Breast epithelium (tissue), 4 donors: ENCODE measurements around the gene RABEPK. TPM values are rescaled to one million over a fixed set of nuclear protein-coding genes. Genes with fewer than 3 reads are reported as not detected.

Experiments
- DNase-seq, 2 donors: peaks; one replicate each; pipeline ENCODE4 v3.0.0-alpha.2; 2019; ENCODE audit warnings: low spot score in 2 of 2
- H3K27ac ChIP-seq, 2 donors: fragments of 200-600 bp; sonication (generic) in 1 of 2; one replicate each; pipeline ENCODE4 v1.5.1; 2016 to 2019; ENCODE audit warnings: mild to moderate bottlenecking in 1 of 2
- H3K27me3 ChIP-seq, 2 donors: fragments of 200-600 bp; sonication (generic) in 1 of 2; one replicate each; pipeline versions ENCODE4 v1.5.1 to v1.6.0; 2017 to 2019; ENCODE audit warnings: control low read depth in 1 of 2, mild to moderate bottlenecking in 1 of 2
- H3K36me3 ChIP-seq: fragments of 200-600 bp; one replicate; pipeline ENCODE4 v1.5.1; 2019
- H3K4me1 ChIP-seq, 2 donors: fragments of 200-600 bp; sonication (generic); one replicate each; pipeline ENCODE4 v1.5.1; 2016 to 2019; ENCODE audit warnings: control low read depth in 1 of 2
- H3K4me3 ChIP-seq, 3 donors: fragments of 200-600 bp; sonication (generic); 1 replicate in 2 of 3; 2 replicates in 1 of 3; pipeline ENCODE4 v1.5.1; 2016 to 2019; ENCODE audit warnings: mild to moderate bottlenecking in 3 of 3, moderate library complexity in 2 of 3
- H3K9me3 ChIP-seq, 2 donors: fragments of 200-600 bp; sonication (generic) in 1 of 2; one replicate each; pipeline ENCODE4 v1.5.1; 2016 to 2019; ENCODE audit warnings: control low read depth in 1 of 2
- POLR2A ChIP-seq: fragments of 450-650 bp; IDR thresholded peaks from one replicate; pipeline ENCODE4 v1.6.1; 2016; ENCODE audit warnings: antibody characterized with exemption, mild to moderate bottlenecking, moderate library complexity
- POLR2AphosphoS5 ChIP-seq, 3 donors: sonication (generic); formaldehyde crosslinking; IDR thresholded peaks; one replicate each; pipeline ENCODE4 v1.6.1; 2017; ENCODE audit warnings: antibody characterized with exemption in 3 of 3
- intact Hi-C: fragments of 100-400 bp; cut with DNase I; formaldehyde crosslinking; loops from one replicate; pipeline ENCODE4 v1.15.1; 2023; ENCODE audit warnings: low total_unique reads
- total RNA-seq, 3 donors: library from RNA; depleted of rRNA; stranded (reverse); fragments of >200 nt; gene quantifications; one replicate each; pipeline ENCODE4 v1.1.0, GENCODE V29; 2016
- TF ChIP-seq, protein P1 (sequence below), 3 donors: fragments of 450-650 bp; IDR thresholded peaks; one replicate each; pipeline ENCODE4 v1.5.1; 2016 to 2017; ENCODE audit warnings: antibody characterized with exemption in 3 of 3, mild to moderate bottlenecking in 3 of 3, moderate library complexity in 3 of 3

The RABEPK gene, protein sequence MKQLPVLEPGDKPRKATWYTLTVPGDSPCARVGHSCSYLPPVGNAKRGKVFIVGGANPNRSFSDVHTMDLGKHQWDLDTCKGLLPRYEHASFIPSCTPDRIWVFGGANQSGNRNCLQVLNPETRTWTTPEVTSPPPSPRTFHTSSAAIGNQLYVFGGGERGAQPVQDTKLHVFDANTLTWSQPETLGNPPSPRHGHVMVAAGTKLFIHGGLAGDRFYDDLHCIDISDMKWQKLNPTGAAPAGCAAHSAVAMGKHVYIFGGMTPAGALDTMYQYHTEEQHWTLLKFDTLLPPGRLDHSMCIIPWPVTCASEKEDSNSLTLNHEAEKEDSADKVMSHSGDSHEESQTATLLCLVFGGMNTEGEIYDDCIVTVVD
- 10 to 100 TPM; 14.0 to 25.6 (median 17.9) TPM for total RNA-seq

DNA sequence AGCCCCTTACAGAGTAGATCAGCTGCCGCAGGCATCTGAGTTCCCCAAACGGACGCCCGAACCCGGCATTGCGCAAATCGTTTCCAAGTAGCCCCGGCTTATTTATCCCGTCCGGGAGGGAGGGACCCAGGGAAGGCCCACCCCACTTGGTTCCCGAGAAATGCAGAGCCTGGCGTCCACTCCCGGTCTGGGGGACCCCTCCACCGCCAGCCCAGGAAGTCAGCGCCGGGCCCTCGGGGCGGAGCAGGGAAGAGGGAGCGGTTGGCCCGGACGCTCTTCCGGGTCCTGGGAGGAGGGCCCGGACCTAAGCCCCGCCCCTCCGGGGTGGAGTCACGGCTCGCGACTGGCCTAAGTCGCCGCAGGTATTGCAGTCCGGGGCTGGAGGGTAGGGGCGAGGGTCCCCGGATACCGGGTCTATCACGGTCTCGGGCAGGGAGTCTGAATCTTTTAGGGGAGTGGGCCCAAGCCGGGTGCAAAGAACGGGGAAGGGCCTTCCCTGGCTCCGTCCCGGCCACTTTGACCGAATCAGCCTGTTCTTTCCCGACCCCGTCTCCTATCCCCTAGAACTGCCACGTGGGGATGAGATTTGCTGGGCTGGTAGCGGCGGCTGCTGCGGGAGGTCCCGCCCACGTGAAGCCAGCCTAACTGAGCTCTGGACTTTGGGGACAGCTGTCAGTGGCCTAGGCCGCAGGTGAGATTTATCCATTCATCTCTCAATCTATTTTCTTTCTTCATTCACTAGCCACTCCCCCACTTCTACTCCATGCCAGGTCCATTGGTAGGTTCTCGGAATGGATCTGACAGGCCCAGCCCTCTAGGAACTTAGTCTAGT lies at the start of gene RABEPK:
RABEPK (plus strand) TSS at position 327 of the 832 bp plus-strand sequence. CDS start 2,472 bp downstream, outside the sequence.
- Histone ChIP-seq H3K9me3 (no peaks in the 10 kb centered on the region), H3K27ac (peak within 1 kb of the TSS; percentile 93 to 98), H3K27me3 (no peaks in the 10 kb centered on the region), H3K36me3 (no peaks in the 10 kb centered on the region), H3K4me3 (peak within 1 kb of the TSS; percentile 66 to 76 (median 75)), H3K4me1 (peaks cover 0 to 4% of the 10 kb centered on the region in 2 donors)
- intact Hi-C loops, result no loop called here
- DNase-seq, result peak; percentile 89 to 91
- TF ChIP-seq POLR2A, result peak; percentile 70
- TF ChIP-seq, protein P1, sequence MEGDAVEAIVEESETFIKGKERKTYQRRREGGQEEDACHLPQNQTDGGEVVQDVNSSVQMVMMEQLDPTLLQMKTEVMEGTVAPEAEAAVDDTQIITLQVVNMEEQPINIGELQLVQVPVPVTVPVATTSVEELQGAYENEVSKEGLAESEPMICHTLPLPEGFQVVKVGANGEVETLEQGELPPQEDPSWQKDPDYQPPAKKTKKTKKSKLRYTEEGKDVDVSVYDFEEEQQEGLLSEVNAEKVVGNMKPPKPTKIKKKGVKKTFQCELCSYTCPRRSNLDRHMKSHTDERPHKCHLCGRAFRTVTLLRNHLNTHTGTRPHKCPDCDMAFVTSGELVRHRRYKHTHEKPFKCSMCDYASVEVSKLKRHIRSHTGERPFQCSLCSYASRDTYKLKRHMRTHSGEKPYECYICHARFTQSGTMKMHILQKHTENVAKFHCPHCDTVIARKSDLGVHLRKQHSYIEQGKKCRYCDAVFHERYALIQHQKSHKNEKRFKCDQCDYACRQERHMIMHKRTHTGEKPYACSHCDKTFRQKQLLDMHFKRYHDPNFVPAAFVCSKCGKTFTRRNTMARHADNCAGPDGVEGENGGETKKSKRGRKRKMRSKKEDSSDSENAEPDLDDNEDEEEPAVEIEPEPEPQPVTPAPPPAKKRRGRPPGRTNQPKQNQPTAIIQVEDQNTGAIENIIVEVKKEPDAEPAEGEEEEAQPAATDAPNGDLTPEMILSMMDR (IDR thresholded peaks at IDR 0.05), result no peak
- TF ChIP-seq POLR2AphosphoS5 (IDR thresholded peaks at IDR 0.05), result peak in 2 of 3 donors; percentile 64 to 83

DNA sequence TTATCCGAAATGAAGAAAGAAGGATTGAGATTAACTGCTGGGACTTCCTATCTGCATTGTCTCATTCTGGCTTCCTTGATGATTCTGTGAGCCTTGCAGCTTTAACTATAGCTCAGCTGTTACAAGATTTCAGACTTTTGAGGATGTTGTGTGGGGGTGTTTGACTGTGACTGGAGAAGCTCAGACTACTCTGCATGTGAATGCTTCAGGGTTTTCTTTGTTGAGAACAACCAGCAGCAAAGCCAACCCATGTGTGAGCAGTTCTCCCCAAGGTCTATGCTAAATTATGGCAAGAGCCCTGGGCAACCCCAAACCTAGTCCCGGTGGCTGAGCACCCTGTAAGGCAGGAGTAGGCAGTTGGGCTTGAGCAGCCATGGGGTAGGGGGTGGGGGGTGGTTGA lies 48.6 kb upstream of the RABEPK start:
- intact Hi-C loops, result no loop called here
- no peaks in the 10 kb centered on the region for H3K9me3 ChIP-seq
- H3K4me1 ChIP-seq, result no peaks in the 10 kb centered on the region
- DNase-seq, result no peak
- H3K27me3 ChIP-seq, result no peaks in the 10 kb centered on the region
- H3K36me3 ChIP-seq, result no peaks in the 10 kb centered on the region
- no peak overlapping the region for H3K4me3 ChIP-seq
- TF ChIP-seq POLR2AphosphoS5 (IDR thresholded peaks at IDR 0.05) (no peak), POLR2A (no peak)
- TF ChIP-seq, protein P1 (IDR thresholded peaks at IDR 0.05), result no peak
- no peak overlapping the region for H3K27ac ChIP-seq

DNA sequence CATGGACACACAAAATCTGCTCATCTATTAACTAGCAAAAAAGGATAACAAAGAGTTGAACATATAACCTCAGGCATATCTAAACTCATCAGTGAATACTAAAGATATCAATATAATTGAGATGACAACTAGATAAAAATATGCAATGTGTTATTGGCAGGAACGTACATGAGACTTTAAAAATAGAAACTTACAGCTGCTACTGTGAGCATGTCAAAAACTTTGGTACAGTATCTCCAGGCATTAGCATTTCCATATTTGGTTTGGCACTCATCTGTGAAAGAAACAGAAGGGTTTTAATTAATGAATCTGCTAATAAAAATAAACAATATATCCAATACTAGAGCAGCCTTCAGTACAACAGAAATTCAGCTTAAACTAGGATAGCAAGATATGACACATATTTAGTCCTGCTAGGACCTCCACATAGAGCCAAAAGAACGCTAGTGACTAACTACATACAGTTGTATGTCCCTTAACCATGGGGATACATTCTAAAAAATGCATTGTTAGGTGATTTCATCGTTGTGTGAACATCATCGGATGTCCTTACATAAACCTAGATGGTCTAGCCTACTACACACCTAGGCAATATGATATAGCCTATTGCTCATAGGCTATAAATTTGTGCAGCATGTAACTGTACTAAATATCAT lies 46.5 kb upstream of the RABEPK start:
- no peaks in the 10 kb centered on the region for H3K27me3 ChIP-seq
- DNase-seq, result no peak
- no peak overlapping the region for H3K27ac ChIP-seq
- H3K4me1 ChIP-seq, result no peaks in the 10 kb centered on the region
- H3K9me3 ChIP-seq, result no peaks in the 10 kb centered on the region
- H3K36me3 ChIP-seq, result no peaks in the 10 kb centered on the region
- intact Hi-C loops, result no loop called here
- no peak overlapping the region for H3K4me3 ChIP-seq
- no peak for TF ChIP-seq POLR2AphosphoS5 (IDR thresholded peaks at IDR 0.05)
- no peak for TF ChIP-seq POLR2A
- TF ChIP-seq, protein P1 (IDR thresholded peaks at IDR 0.05), result no peak

DNA sequence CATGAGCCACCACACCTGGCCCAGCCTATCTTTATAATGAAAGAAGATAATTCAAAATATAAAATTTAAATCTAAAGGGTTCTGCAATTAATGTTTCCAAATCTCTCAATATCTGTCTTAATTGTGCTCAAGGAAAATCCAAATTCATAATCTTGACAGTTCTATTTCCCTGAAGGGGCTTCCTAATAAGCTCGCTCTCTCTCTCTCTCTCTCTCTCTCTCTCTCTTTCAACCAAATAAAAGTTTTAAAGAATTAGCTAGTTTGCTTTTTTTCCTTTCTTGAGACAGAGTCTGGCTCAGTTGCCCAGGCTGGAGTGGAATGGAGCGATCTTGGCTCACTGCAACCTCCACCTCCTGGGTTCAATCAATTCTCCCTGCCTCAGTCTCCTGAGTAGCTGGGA lies 43.8 kb upstream of the RABEPK start:
- Histone ChIP-seq H3K36me3 (no peaks in the 10 kb centered on the region), H3K9me3 (no peaks in the 10 kb centered on the region), H3K4me3 (no peak overlapping the region), H3K27me3 (no peaks in the 10 kb centered on the region), H3K27ac (no peak overlapping the region), H3K4me1 (peaks cover 0 to 6% of the 10 kb centered on the region in 2 donors)
- intact Hi-C loops, result no loop called here
- TF ChIP-seq POLR2A (no peak), POLR2AphosphoS5 (IDR thresholded peaks at IDR 0.05) (no peak)
- TF ChIP-seq, protein P1 (IDR thresholded peaks at IDR 0.05), result no peak
- DNase-seq, result no peak
